ENCODE results near the gene CTIF.

CTIF gene

DNA sequence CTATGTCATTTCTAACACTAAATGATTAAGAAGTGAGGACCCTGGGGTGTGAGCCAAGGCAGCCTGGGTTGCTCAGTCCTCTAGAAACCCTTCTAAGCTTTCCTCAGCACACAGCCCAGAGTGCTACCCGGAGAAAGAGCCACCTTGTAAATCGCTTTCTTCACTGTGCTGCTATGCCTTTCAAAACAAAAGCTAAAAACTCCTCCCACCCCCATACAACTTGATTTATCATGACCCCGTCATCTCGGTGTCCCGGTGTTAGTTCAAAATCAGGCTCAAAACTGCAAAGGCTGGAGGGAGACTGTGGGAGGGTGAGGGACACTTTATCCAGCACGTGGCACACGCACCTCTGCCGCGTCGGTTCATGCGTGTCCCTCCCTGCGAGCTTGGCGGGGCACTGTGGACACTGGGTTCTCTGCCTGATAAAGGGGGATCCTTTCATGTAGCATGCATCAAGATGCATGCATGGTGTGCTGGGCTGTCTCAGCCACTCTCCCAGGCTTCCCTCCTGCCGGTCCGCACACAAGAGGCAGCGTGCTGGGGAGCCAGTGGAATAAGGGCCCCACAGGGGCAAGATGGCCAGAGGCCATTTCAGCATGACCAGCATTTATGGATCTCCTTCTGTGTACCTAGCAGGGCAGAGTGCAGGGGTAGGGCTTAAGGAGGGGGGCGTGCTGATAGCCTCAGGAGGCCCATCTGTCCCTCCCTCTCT, 241.5 kb downstream of the CTIF start:
- no peaks in the 10 kb centered on the region for H3K36me3 ChIP-seq (ENCODE audit: insufficient read depth, low read length)
- DNase-seq (ENCODE audit: low read depth, low spot score): no peak
- no peak overlapping the region for H3K4me3 ChIP-seq
- H3K9me3 ChIP-seq (ENCODE audit: low read depth, low read length): no peaks in the 10 kb centered on the region
- no peak overlapping the region for H3K27ac ChIP-seq
- TF ChIP-seq FOXP2 (optimal IDR thresholded peaks at IDR 0.05; ENCODE audit: control extremely low read depth, extremely low read length, insufficient read depth): no peak
- TF ChIP-seq POLR2AphosphoS5 (IDR thresholded peaks at IDR 0.05; ENCODE audit: borderline replicate concordance, low read depth, low read length): no peak
- TF ChIP-seq EZH2 (IDR thresholded peaks at IDR 0.05): no peak
- H3K9ac ChIP-seq (ENCODE audit: insufficient read length): no peak overlapping the region

GRCh38 chr18:48780913-48781162, 242.0 kb downstream of the CTIF start:
- no peak for DNase-seq (ENCODE audit: low read depth, low spot score)
- Histone ChIP-seq H3K4me3 (no peak overlapping the region), H3K36me3 (ENCODE audit: insufficient read depth, low read length) (no peaks in the 10 kb centered on the region), H3K27ac (no peak overlapping the region), H3K9ac (ENCODE audit: insufficient read length) (no peak overlapping the region), H3K9me3 (ENCODE audit: low read depth, low read length) (no peaks in the 10 kb centered on the region)
- TF ChIP-seq POLR2AphosphoS5 (IDR thresholded peaks at IDR 0.05; ENCODE audit: borderline replicate concordance, low read depth, low read length) (no peak), EZH2 (IDR thresholded peaks at IDR 0.05) (no peak), FOXP2 (optimal IDR thresholded peaks at IDR 0.05; ENCODE audit: control extremely low read depth, extremely low read length, insufficient read depth) (no peak)

DNA sequence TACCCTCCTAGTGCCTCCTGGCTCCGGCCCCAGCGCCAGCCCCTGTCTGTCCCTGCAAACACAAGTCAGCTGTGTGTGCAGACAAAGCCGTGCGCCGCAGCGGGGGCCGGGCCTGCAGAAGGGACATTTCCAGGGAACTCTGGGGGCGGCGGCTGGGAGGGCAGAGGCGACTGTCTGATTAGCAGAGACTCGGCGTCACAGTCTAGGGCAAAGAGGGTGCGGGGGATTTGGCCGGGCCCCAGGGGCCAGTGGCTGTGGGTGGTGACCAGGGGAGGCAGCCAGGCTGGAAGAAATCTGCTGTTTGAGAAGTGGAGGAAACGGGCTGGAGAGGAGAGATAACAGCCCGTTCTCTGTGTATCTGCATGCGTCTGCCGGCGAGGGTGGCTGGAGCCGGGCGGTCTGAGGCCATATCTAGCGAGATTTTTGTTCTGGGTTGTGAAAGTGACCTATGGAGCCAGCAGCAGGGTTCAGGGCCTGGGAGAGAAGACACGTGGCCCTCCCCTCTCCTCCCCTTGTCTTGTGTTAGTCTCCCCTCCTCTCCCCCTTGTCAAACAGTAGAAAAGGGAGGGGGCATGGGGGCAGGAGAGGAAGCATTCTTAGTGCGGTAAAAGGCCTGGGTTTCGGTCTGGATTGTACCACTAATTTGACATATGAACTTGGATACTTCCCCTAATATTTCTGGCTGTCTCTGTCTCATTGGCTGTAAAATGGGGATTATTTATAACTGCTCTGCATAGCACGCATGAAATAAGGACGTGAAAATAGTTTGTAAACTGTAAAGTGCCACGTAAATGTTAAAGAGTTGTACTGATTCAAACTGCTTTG, 242.5 kb downstream of the CTIF start:
- no peak overlapping the region for H3K27ac ChIP-seq
- H3K36me3 ChIP-seq (ENCODE audit: insufficient read depth, low read length): no peaks in the 10 kb centered on the region
- H3K9ac ChIP-seq (ENCODE audit: insufficient read length): no peak overlapping the region
- no peak for TF ChIP-seq FOXP2 (optimal IDR thresholded peaks at IDR 0.05; ENCODE audit: control extremely low read depth, extremely low read length, insufficient read depth)
- TF ChIP-seq EZH2 (IDR thresholded peaks at IDR 0.05): no peak
- TF ChIP-seq POLR2AphosphoS5 (IDR thresholded peaks at IDR 0.05; ENCODE audit: borderline replicate concordance, low read depth, low read length): no peak
- H3K9me3 ChIP-seq (ENCODE audit: low read depth, low read length): no peaks in the 10 kb centered on the region
- no peak overlapping the region for H3K4me3 ChIP-seq
- no peak for DNase-seq (ENCODE audit: low read depth, low spot score)

- no peak for TF ChIP-seq POLR2AphosphoS5 (IDR thresholded peaks at IDR 0.05; ENCODE audit: borderline replicate concordance, low read depth, low read length)
- no peak for TF ChIP-seq EZH2 (IDR thresholded peaks at IDR 0.05)
- TF ChIP-seq FOXP2 (optimal IDR thresholded peaks at IDR 0.05; ENCODE audit: control extremely low read depth, extremely low read length, insufficient read depth): no peak
- no peak overlapping the region for H3K27ac ChIP-seq
- H3K9ac ChIP-seq (ENCODE audit: insufficient read length): no peak overlapping the region
- H3K4me3 ChIP-seq: no peak overlapping the region
- no peak for DNase-seq (ENCODE audit: low read depth, low spot score)
- H3K36me3 ChIP-seq (ENCODE audit: insufficient read depth, low read length): no peaks in the 10 kb centered on the region
- no peaks in the 10 kb centered on the region for H3K9me3 ChIP-seq (ENCODE audit: low read depth, low read length)
Measured at GRCh38 chr18:48781988-48782363, 243.1 kb downstream of the CTIF start.

GRCh38 chr18:48782381-48782861, 243.6 kb downstream of the CTIF start:
- H3K27ac ChIP-seq: no peak overlapping the region
- H3K9ac ChIP-seq (ENCODE audit: insufficient read length): no peak overlapping the region
- TF ChIP-seq EZH2 (IDR thresholded peaks at IDR 0.05) (no peak), POLR2AphosphoS5 (IDR thresholded peaks at IDR 0.05; ENCODE audit: borderline replicate concordance, low read depth, low read length) (no peak), FOXP2 (optimal IDR thresholded peaks at IDR 0.05; ENCODE audit: control extremely low read depth, extremely low read length, insufficient read depth) (no peak)
- no peaks in the 10 kb centered on the region for H3K36me3 ChIP-seq (ENCODE audit: insufficient read depth, low read length)
- H3K9me3 ChIP-seq (ENCODE audit: low read depth, low read length): no peaks in the 10 kb centered on the region
- H3K4me3 ChIP-seq: no peak overlapping the region
- no peak for DNase-seq (ENCODE audit: low read depth, low spot score)

- TF ChIP-seq FOXP2 (optimal IDR thresholded peaks at IDR 0.05; ENCODE audit: control extremely low read depth, extremely low read length, insufficient read depth) (no peak), EZH2 (IDR thresholded peaks at IDR 0.05) (no peak), POLR2AphosphoS5 (IDR thresholded peaks at IDR 0.05; ENCODE audit: borderline replicate concordance, low read depth, low read length) (no peak)
- H3K9ac ChIP-seq (ENCODE audit: insufficient read length): no peak overlapping the region
- H3K36me3 ChIP-seq (ENCODE audit: insufficient read depth, low read length): no peaks in the 10 kb centered on the region
- H3K4me3 ChIP-seq: no peak overlapping the region
- no peaks in the 10 kb centered on the region for H3K9me3 ChIP-seq (ENCODE audit: low read depth, low read length)
- no peak overlapping the region for H3K27ac ChIP-seq
- DNase-seq (ENCODE audit: low read depth, low spot score): no peak
Measured at GRCh38 chr18:48783616-48784520, 245.0 kb downstream of the CTIF start.

GRCh38 chr18:48784656-48785055, 245.8 kb downstream of the CTIF start:
- no peak overlapping the region for H3K9ac ChIP-seq (ENCODE audit: insufficient read length)
- no peak overlapping the region for H3K4me3 ChIP-seq

More at GRCh38 chr18:48784656-48785055, 245.8 kb downstream of the CTIF start:
- TF ChIP-seq EZH2 (IDR thresholded peaks at IDR 0.05) (no peak), POLR2AphosphoS5 (IDR thresholded peaks at IDR 0.05; ENCODE audit: borderline replicate concordance, low read depth, low read length) (no peak), FOXP2 (optimal IDR thresholded peaks at IDR 0.05; ENCODE audit: control extremely low read depth, extremely low read length, insufficient read depth) (no peak)
- Histone ChIP-seq H3K9me3 (ENCODE audit: low read depth, low read length) (no peaks in the 10 kb centered on the region), H3K27ac (no peak overlapping the region), H3K36me3 (ENCODE audit: insufficient read depth, low read length) (no peaks in the 10 kb centered on the region)
- no peak for DNase-seq (ENCODE audit: low read depth, low spot score)
